ENCODE data around the gene PLCZ1.

The PLCZ1 gene

DNA sequence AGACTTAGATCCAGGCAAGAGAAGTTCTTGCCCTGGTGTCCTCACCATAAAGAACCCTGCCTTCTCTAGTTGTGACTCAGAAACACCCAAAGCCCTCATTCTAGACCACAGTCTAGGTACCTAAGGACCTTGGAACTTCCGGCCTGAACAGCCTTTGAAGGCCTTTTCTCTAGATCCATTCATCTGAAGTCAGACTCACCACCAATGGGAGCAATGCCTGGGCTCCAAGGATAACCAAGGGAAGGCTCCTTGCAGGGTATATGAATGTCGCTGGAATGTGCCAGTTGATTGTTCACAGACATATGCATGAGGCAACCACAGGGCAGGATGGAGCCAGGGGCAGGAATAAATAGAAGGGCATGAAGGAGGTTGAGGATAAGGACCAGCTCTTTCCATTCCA lies 86.3 kb downstream of the PLCZ1 start:
- H3K36me3 ChIP-seq = no peaks in the 10 kb centered on the region
- no peak overlapping the region for H3K4me3 ChIP-seq (ENCODE audit: low read depth, low read length)
- no peak for TF ChIP-seq CTCF (IDR thresholded peaks at IDR 0.05; ENCODE audit: low read depth, low read length)
- no peak for DNase-seq
- H3K27me3 ChIP-seq = peaks cover 14% of the 10 kb centered on the region
- no peaks in the 10 kb centered on the region for H3K4me1 ChIP-seq
- H3K9me3 ChIP-seq = no peaks in the 10 kb centered on the region

DNA sequence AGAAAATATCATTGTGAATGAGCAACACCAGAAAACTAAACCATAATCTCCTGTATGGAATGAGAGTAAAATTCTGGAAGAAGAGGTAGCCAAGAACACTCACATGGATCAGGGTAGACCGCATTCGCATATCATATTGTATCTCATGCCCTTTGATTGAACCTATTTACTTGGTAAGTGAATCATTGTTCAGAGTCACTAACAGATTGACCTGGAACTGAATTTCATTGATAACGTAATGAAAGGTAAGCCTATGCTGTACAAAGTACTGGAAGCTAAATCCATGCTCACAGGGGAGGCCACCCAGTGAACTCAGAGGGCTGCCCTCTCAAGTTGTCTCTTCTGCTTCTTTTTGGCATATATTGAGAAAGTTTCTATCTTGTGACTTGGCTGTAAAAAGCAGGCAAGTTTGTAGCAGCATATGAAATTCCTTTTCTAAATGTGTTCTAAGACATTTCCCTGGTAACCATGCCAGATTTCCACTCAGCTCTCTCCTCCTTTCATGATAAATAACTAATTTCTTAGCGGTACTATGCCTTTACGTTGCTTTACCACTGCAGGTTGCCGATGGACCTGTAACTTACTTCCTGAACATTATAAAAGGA lies 91.4 kb downstream of the PLCZ1 start:
- no peaks in the 10 kb centered on the region for H3K4me1 ChIP-seq
- no peaks in the 10 kb centered on the region for H3K9me3 ChIP-seq
- no peak for TF ChIP-seq CTCF (IDR thresholded peaks at IDR 0.05; ENCODE audit: low read depth, low read length)
- H3K36me3 ChIP-seq = no peaks in the 10 kb centered on the region
- peaks cover 14% of the 10 kb centered on the region for H3K27me3 ChIP-seq
- DNase-seq = no peak
- H3K4me3 ChIP-seq (ENCODE audit: low read depth, low read length) = no peak overlapping the region

DNA sequence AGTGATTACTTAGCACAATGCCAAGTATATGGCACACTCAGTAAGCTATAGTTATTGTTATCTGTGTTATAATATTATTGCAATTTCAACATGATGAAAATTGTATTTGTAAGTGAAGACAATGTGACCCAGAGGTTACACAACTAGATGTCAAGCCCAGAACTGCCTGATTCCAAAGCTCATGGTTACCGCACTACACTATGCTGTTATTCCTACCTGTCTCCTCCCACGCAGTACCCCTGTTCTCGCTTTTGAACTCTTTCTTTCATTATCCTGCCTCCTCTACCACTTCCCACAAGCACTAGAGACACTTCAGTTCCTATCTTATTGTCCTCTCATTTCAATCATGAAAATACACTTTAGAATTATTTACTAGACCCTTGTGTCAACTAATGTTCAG lies 93.2 kb downstream of the PLCZ1 start:
- Histone ChIP-seq H3K36me3 (no peaks in the 10 kb centered on the region), H3K9me3 (no peaks in the 10 kb centered on the region), H3K4me1 (no peaks in the 10 kb centered on the region), H3K4me3 (ENCODE audit: low read depth, low read length) (no peak overlapping the region), H3K27me3 (peaks cover 18% of the 10 kb centered on the region)
- TF ChIP-seq CTCF (IDR thresholded peaks at IDR 0.05; ENCODE audit: low read depth, low read length) = no peak
- DNase-seq = no peak

DNA sequence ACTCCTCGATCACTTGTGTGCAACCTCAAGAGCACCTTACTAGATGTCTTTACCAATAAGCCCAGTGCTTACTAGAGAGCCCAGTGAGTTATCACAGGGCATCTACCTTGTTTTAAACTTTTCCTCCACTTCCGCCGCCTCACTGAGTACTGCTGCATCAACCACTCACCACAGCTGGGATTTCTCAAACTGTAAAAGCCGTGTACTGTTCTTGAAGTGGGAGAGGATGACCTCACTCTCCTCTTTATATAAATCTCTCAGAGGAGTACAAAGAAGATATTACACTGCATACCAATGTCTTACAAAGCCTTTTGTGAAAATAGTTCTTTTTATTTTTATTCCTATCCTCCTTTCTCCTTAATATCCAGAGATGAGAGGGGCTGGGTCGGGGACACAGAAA lies 94.1 kb downstream of the PLCZ1 start:
- H3K4me3 ChIP-seq (ENCODE audit: low read depth, low read length) = no peak overlapping the region
- H3K27me3 ChIP-seq = peaks cover 15% of the 10 kb centered on the region
- no peaks in the 10 kb centered on the region for H3K9me3 ChIP-seq
- no peaks in the 10 kb centered on the region for H3K4me1 ChIP-seq
- no peaks in the 10 kb centered on the region for H3K36me3 ChIP-seq
- DNase-seq = no peak
- no peak for TF ChIP-seq CTCF (IDR thresholded peaks at IDR 0.05; ENCODE audit: low read depth, low read length)

DNA sequence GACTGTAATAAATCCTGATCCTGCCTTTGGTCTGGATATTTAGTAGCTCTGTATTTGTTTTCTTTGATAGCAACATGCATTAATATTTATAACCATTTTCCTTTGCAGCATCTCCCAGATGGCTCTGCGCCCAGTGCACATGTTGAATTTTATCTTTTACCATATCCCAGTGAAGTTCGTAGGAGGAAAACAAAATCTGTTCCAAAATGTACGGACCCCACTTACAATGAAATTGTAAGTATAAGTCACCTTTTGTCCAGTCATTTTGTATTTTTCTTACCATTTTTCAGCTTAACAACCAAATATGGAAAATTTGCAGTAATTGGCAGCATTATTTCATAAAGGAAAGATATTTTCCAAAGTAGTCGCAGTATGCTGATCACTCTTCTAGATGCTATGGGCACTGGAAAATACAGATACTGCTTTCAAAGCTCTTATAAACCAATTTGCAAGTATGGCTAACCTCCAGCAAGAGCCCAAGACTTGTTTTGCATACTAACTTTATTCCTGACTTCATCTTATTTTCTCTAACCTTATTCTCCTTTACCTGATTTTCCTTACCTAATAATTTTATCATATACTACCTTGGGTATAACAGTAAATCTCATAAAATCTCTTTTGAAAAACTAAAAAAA lies 97.4 kb downstream of the PLCZ1 start:
- Histone ChIP-seq H3K36me3 (no peaks in the 10 kb centered on the region), H3K27me3 (peaks cover 7% of the 10 kb centered on the region), H3K9me3 (no peaks in the 10 kb centered on the region), H3K4me1 (no peaks in the 10 kb centered on the region), H3K4me3 (ENCODE audit: low read depth, low read length) (no peak overlapping the region)
- TF ChIP-seq CTCF (IDR thresholded peaks at IDR 0.05; ENCODE audit: low read depth, low read length) = no peak
- DNase-seq = no peak

DNA sequence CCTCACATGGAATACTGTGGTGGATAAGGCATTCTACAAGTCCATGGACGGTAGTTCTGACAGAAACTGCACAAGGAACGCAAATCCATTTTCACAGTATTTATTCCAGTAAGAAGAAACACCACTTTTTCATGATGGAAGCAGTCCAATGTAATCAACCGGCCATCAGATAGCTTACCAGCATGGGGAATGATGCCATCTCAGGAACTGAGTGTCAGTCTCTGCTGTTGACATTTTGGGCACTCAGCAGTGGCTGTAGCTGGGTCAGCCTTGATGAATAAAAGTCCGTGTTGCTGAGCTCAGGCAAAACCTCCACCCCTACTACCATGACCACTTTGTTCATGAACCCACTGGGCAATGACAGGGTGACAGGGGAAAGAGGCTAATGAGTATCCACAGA lies 103.4 kb downstream of the PLCZ1 start:
- TF ChIP-seq CTCF (IDR thresholded peaks at IDR 0.05; ENCODE audit: low read depth, low read length) = no peak
- no peak overlapping the region for H3K4me3 ChIP-seq (ENCODE audit: low read depth, low read length)
- H3K27me3 ChIP-seq = no peaks in the 10 kb centered on the region; the same call in 1 of the 2 replicates
- no peaks in the 10 kb centered on the region for H3K4me1 ChIP-seq
- no peaks in the 10 kb centered on the region for H3K36me3 ChIP-seq
- DNase-seq = no peak
- H3K9me3 ChIP-seq = no peaks in the 10 kb centered on the region

Data from BE2C (cell line).